GM13977 (cell line): ENCODE results near the gene SIGLEC1.

Experiments used
- DNase-seq: peaks from one replicate; pipeline ENCODE4 v3.0.0; 2012; ENCODE audit warnings: low spot score
- CTCF ChIP-seq: IDR thresholded peaks from 2 replicates; pipeline ENCODE4 v1.5.1; 2012; ENCODE audit warnings: mild to moderate bottlenecking, control low read depth; ENCODE audit not compliant: insufficient read depth; ENCODE audit errors: extremely low read depth, missing control alignments
- in situ Hi-C: fragments of 300-500 bp; cut with MboI; formaldehyde crosslinking; loops from one replicate; pipeline ENCODE4 v1.12.0; 2022; ENCODE audit warnings: low sequenced_read_pairs, low pct_unique_long_range_greater_than_20kb, mixed read lengths, inconsistent platforms; ENCODE audit not compliant: unreplicated experiment

SIGLEC1 gene

GRCh38 chr20:3704087-3704486 lies 8.3 kb downstream of the SIGLEC1 start:
- no peak for DNase-seq
- no peak for TF ChIP-seq CTCF
- in situ Hi-C loops, result no loop called here

GRCh38 chr20:3702611-3703391 lies 9.6 kb downstream of the SIGLEC1 start:
- TF ChIP-seq CTCF, result no peak
- in situ Hi-C loops, result no loop called here
- no peak for DNase-seq

GRCh38 chr20:3701061-3701998 lies 11.1 kb downstream of the SIGLEC1 start:
- no peak for TF ChIP-seq CTCF
- no peak for DNase-seq
- in situ Hi-C loops, result no loop called here

- no peak for DNase-seq
- in situ Hi-C loops, result no loop called here
- TF ChIP-seq CTCF, result no peak
These were observed 13.4 kb downstream of the SIGLEC1 start for GRCh38 chr20:3699037-3699436.

GRCh38 chr20:3698591-3699001 lies 13.8 kb downstream of the SIGLEC1 start:
- in situ Hi-C loops, result no loop called here
- no peak for DNase-seq
- TF ChIP-seq CTCF, result no peak

- DNase-seq, result no peak
- no peak for TF ChIP-seq CTCF
- in situ Hi-C loops, result no loop called here
These were observed 14.7 kb downstream of the SIGLEC1 start for GRCh38 chr20:3697588-3698305.
